ENCODE data around the gene ATXN7. TPM values are rescaled to one million over a fixed set of nuclear protein-coding genes. Genes with fewer than 3 reads are reported as not detected.

ATXN7 gene
- total and polyA plus RNA-seq, 2 of the 4 experiments (the other 2 are of a cell fraction) = 8.6 to 13.6 TPM

- ChIA-PET CTCF (no interaction called here), POLR2A (ENCODE audit: unreplicated experiment) (no interaction called here)
- H3K18ac ChIP-seq (ENCODE audit: low read depth, low read length) = no peak overlapping the region
- H3K56ac ChIP-seq (ENCODE audit: extremely low read depth, insufficient read depth, low read length) = no peak overlapping the region
- DNase-seq (no peak), ATAC-seq (ENCODE audit: low read depth) (no peak)
- peaks cover 29% of the 10 kb centered on the region for H3K9me1 ChIP-seq (ENCODE audit: insufficient read depth, low read length)
- H4K91ac ChIP-seq (ENCODE audit: insufficient read depth, low read depth, low read length) = no peak overlapping the region
- H3K79me1 ChIP-seq (ENCODE audit: low read depth in 1 of 2, low read length in 2 of 2) = peaks cover 67 to 81% of the 10 kb centered on the region in 2 experiments
- H3K9ac ChIP-seq (ENCODE audit: low read depth, low read length) = no peak overlapping the region
- H3K4me2 ChIP-seq (ENCODE audit: low read depth, low read length) = no peak overlapping the region
- H3K9me3 ChIP-seq (ENCODE audit: control insufficient read depth, insufficient read depth, low read length) = no peaks in the 10 kb centered on the region
- dilution Hi-C loops (cut with HindIII; ENCODE audit: low sequenced_read_pairs, unreplicated experiment) (no loop called here), intact Hi-C loops (cut with micrococcal nuclease) (no loop called here), in situ Hi-C loops (cut with MboI; ENCODE audit: low sequenced_read_pairs) (no loop called here)
- H3K4me1 ChIP-seq (ENCODE audit: control insufficient read depth, insufficient read depth, low read length) = peaks cover 6% of the 10 kb centered on the region
- H3K14ac ChIP-seq (replicated peaks; ENCODE audit: low read depth, low read length) = no peak overlapping the region
- TF ChIP-seq MAFK (IDR thresholded peaks at IDR 0.05; ENCODE audit: low read depth, low read length) (no peak), NFE2L2 (IDR thresholded peaks at IDR 0.05; ENCODE audit: low read depth, low read length) (no peak)
- no peak overlapping the region for H3K23ac ChIP-seq (ENCODE audit: low read depth, low read length)
- H3K4me3 ChIP-seq (ENCODE audit: insufficient read depth, low read depth, low read length) = no peak overlapping the region
- H2AK9ac ChIP-seq (replicated peaks; ENCODE audit: low read depth, low read length, poor library complexity) = no peak overlapping the region
- no peak overlapping the region for H2AK5ac ChIP-seq (ENCODE audit: low read depth, low read length)
- no peak overlapping the region for H3K27ac ChIP-seq (ENCODE audit: insufficient read depth, low read length)
- WGBS, 2 experiments (ENCODE audit: extremely low coverage in 2 of 2, insufficient read length in 1 of 2) = 100% methylated on average over 1 of the region's 2 CpGs; no CpG with 5 or more reads in 1 of the 2 experiments
- BruUV-seq (replicated peaks) = no TSS peak
- peaks cover 32% of the 10 kb centered on the region for H4K20me1 ChIP-seq (ENCODE audit: insufficient read depth, low read length)
- no peak overlapping the region for H4K5ac ChIP-seq (ENCODE audit: low read depth, low read length)
- H3K36me3 ChIP-seq (ENCODE audit: control insufficient read depth, insufficient read depth, low read length) = peaks cover 28% of the 10 kb centered on the region
- no peak overlapping the region for H2BK15ac ChIP-seq (ENCODE audit: low read depth, low read length)
- H4K8ac ChIP-seq (ENCODE audit: low read depth in 2 of 2, low read length in 2 of 2) = no peak overlapping the region
- H3K4ac ChIP-seq (ENCODE audit: low read depth, low read length) = no peak overlapping the region
- no peak overlapping the region for H2BK20ac ChIP-seq (ENCODE audit: low read depth, low read length)
- no peak overlapping the region for H2BK5ac ChIP-seq (ENCODE audit: low read depth, low read length, poor library complexity, severe bottlenecking)
- no peak overlapping the region for H2BK120ac ChIP-seq (ENCODE audit: low read depth, low read length)
- no peak overlapping the region for H2AFZ ChIP-seq (replicated peaks; ENCODE audit: low read length, poor library complexity)
- H3K27me3 ChIP-seq (ENCODE audit: control insufficient read depth, insufficient read depth, low read length) = no peaks in the 10 kb centered on the region
Observed at GRCh38 chr3:63922491-63923199, 59.0 kb downstream of the ATXN7 start.
